Measurements from ENCODE around the gene PUDP. TPM values are rescaled to one million over a fixed set of nuclear protein-coding genes. Genes with fewer than 3 reads are reported as not detected.

Gene PUDP
- total RNA-seq, 4 donors from 2014 or later: 15.9 to 38.0 (median 23.9) TPM

GRCh38 chrX:7072856-7073255 is 75.1 kb downstream of the PUDP start:
- Histone ChIP-seq H3K9me3 (no peaks in the 10 kb centered on the region), H3K27ac (no peak overlapping the region), H3K4me3 (no peak overlapping the region), H3K36me3 (no peaks in the 10 kb centered on the region), H3K4me1 (no peaks in the 10 kb centered on the region), H3K27me3 (no peaks in the 10 kb centered on the region)
- DNase-seq: no peak
- TF ChIP-seq CTCF (IDR thresholded peaks at IDR 0.05) (no peak), POLR2A (IDR thresholded peaks at IDR 0.05) (no peak)

GRCh38 chrX:7071390-7071789 is 76.6 kb downstream of the PUDP start:
- Histone ChIP-seq H3K36me3 (no peaks in the 10 kb centered on the region), H3K4me1 (no peaks in the 10 kb centered on the region), H3K27me3 (no peaks in the 10 kb centered on the region), H3K27ac (no peak overlapping the region), H3K4me3 (no peak overlapping the region), H3K9me3 (no peaks in the 10 kb centered on the region)
- no peak for DNase-seq
- TF ChIP-seq CTCF (IDR thresholded peaks at IDR 0.05): no peak
- no peak for TF ChIP-seq POLR2A (IDR thresholded peaks at IDR 0.05)

GRCh38 chrX:7069556-7069955 is 78.4 kb downstream of the PUDP start:
- no peak for DNase-seq
- H3K36me3 ChIP-seq: no peaks in the 10 kb centered on the region
- TF ChIP-seq POLR2A (IDR thresholded peaks at IDR 0.05) (no peak), CTCF (IDR thresholded peaks at IDR 0.05) (no peak)
- H3K9me3 ChIP-seq: no peaks in the 10 kb centered on the region
- no peak overlapping the region for H3K4me3 ChIP-seq
- no peak overlapping the region for H3K27ac ChIP-seq
- no peaks in the 10 kb centered on the region for H3K4me1 ChIP-seq
- H3K27me3 ChIP-seq: no peaks in the 10 kb centered on the region

- Histone ChIP-seq H3K36me3 (no peaks in the 10 kb centered on the region), H3K4me1 (no peaks in the 10 kb centered on the region), H3K9me3 (no peaks in the 10 kb centered on the region), H3K27ac (no peak overlapping the region), H3K27me3 (no peaks in the 10 kb centered on the region), H3K4me3 (no peak overlapping the region)
- no peak for TF ChIP-seq POLR2A (IDR thresholded peaks at IDR 0.05)
- peak in 1 of 6 experiments; percentile 35 for TF ChIP-seq CTCF (IDR thresholded peaks at IDR 0.05)
- DNase-seq: peak in 1 of 3 donors; percentile 53
Measured at GRCh38 chrX:7068939-7069367, 79.0 kb downstream of the PUDP start.

- H3K27ac ChIP-seq: no peak overlapping the region
- no peaks in the 10 kb centered on the region for H3K27me3 ChIP-seq
- H3K4me3 ChIP-seq: no peak overlapping the region
- TF ChIP-seq POLR2A (IDR thresholded peaks at IDR 0.05): no peak
- no peak for TF ChIP-seq CTCF (IDR thresholded peaks at IDR 0.05)
- H3K4me1 ChIP-seq: no peaks in the 10 kb centered on the region
- no peaks in the 10 kb centered on the region for H3K36me3 ChIP-seq
- no peak for DNase-seq
- H3K9me3 ChIP-seq: no peaks in the 10 kb centered on the region
Measured at GRCh38 chrX:7067256-7067655, 80.7 kb downstream of the PUDP start.

GRCh38 chrX:7065473-7065872 is 82.5 kb downstream of the PUDP start:
- H3K27ac ChIP-seq: no peak overlapping the region
- H3K27me3 ChIP-seq: no peaks in the 10 kb centered on the region
- H3K9me3 ChIP-seq: no peaks in the 10 kb centered on the region
- H3K36me3 ChIP-seq: no peaks in the 10 kb centered on the region
- no peak for TF ChIP-seq POLR2A (IDR thresholded peaks at IDR 0.05)
- TF ChIP-seq CTCF (IDR thresholded peaks at IDR 0.05): no peak
- no peak for DNase-seq
- no peak overlapping the region for H3K4me3 ChIP-seq
- H3K4me1 ChIP-seq: no peaks in the 10 kb centered on the region

Data from Peyer's patch (tissue), 4 donors.